ENCODE data around the gene C19orf53.
"Not testable (repeated sequence)": the region's sequence is repeated elsewhere in the genome, so short reads cannot be mapped to it uniquely, and the experiment has no call there.

C19orf53 gene

GRCh38 chr19:13764101-13764807 lies 10.0 kb upstream of the C19orf53 start, which contains the start of gene MRI1:
Gene MRI1 (plus strand): TSS chr19:13764522. CDS start chr19:13764589, 67 bp downstream.
- peak; percentile 71 for DNase-seq

- peak; percentile 19 for DNase-seq
Measured at GRCh38 chr19:13764821-13765394, 9.3 kb upstream of the C19orf53 start.

GRCh38 chr19:13765395-13766094 lies 8.7 kb upstream of the C19orf53 start:
- no peak for DNase-seq

- no peak for DNase-seq
Measured at GRCh38 chr19:13766095-13766481, 8.2 kb upstream of the C19orf53 start.

GRCh38 chr19:13768510-13768909 lies 5.7 kb upstream of the C19orf53 start:
- DNase-seq: no peak

- DNase-seq: no peak
Measured at GRCh38 chr19:13770013-13770635, 4.1 kb upstream of the C19orf53 start.

- no peak for DNase-seq
Measured at GRCh38 chr19:13778398-13778797, 4.1 kb downstream of the C19orf53 start.

GRCh38 chr19:13778847-13779246 lies 4.6 kb downstream of the C19orf53 start:
- no peak for DNase-seq

- DNase-seq: not testable (repeated sequence)
Measured at GRCh38 chr19:13779794-13780193, 5.5 kb downstream of the C19orf53 start.

GRCh38 chr19:13781547-13781946 lies 7.3 kb downstream of the C19orf53 start:
- DNase-seq: peak; percentile 19

- no peak for DNase-seq
Measured at GRCh38 chr19:13782537-13782936, 8.3 kb downstream of the C19orf53 start.

- no peak for DNase-seq
Measured at GRCh38 chr19:13783565-13784500, 9.6 kb downstream of the C19orf53 start.

- DNase-seq: peak; percentile 65
Measured at GRCh38 chr19:13784731-13785452, 10.6 kb downstream of the C19orf53 start.

- DNase-seq: no peak
Measured at GRCh38 chr19:13788991-13789390, 14.7 kb downstream of the C19orf53 start.

GRCh38 chr19:13790354-13790753 lies 16.1 kb downstream of the C19orf53 start:
- no peak for DNase-seq

- DNase-seq: not testable (repeated sequence)
Measured at GRCh38 chr19:13793317-13793716, 19.1 kb downstream of the C19orf53 start.

- no peak for DNase-seq
Measured at GRCh38 chr19:13794398-13794756, 20.1 kb downstream of the C19orf53 start.

- DNase-seq: peak; percentile 99
Measured at GRCh38 chr19:13794757-13795589, 20.7 kb downstream of the C19orf53 start, which contains the start of gene ZSWIM4. Gene ZSWIM4 (plus strand): TSS chr19:13795443. CDS start chr19:13795649, 206 bp downstream.

- DNase-seq: no peak
Measured at GRCh38 chr19:13795595-13796300, 21.5 kb downstream of the C19orf53 start.
